Panc1 (cell line): ENCODE measurements around the gene TMEM9B. TPM values are rescaled to one million over a fixed set of nuclear protein-coding genes. Genes with fewer than 3 reads are reported as not detected.

ENCODE experiments used
- ATAC-seq: fragments of 200-7000 bp; cut with Tn5 transposase; 2 replicates; pipeline ENCODE4 v1.9.1; 2020; ENCODE audit warnings: mild to moderate bottlenecking, moderate library complexity
- BruUV-seq: library from RNA; stranded (reverse); fragments of 400-500 nt; replicated peaks from 2 replicates; lab custom pipeline; 2021; lab: Mats Ljungman, UMichigan
- CTCF ChIA-PET: fragments of 300-600 bp; sonication (Branson Sonifier 250); formaldehyde crosslinking; loops from one replicate; lab custom pipeline; 2022; ENCODE audit warnings: antibody characterized with exemption; lab: Charles Lee
- POLR2A ChIA-PET: fragments of 300-600 bp; sonication (Branson Sonifier 250); formaldehyde crosslinking; loops from one replicate; lab custom pipeline; 2022; ENCODE audit warnings: antibody characterized with exemption; lab: Charles Lee
- DNase-seq: peaks from one replicate; pipeline ENCODE4 v3.0.0-alpha.2; 2010; ENCODE audit warnings: low read depth, low spot score
- H3K27ac ChIP-seq: 2 replicates; pipeline ENCODE4 v1.5.1; 2011; ENCODE audit warnings: mild to moderate bottlenecking, low read length, inconsistent platforms
- H3K27me3 ChIP-seq: fragments of 200-500 bp; sonication (Bioruptor generic); 2 replicates; pipeline ENCODE4 v1.6.0; 2014; ENCODE audit warnings: low read length, inconsistent platforms; ENCODE audit not compliant: control insufficient read depth, insufficient read depth
- H3K36me3 ChIP-seq: fragments of 200-500 bp; sonication (Bioruptor generic); 2 replicates; pipeline ENCODE4 v1.5.1; 2014; ENCODE audit warnings: inconsistent platforms, mild to moderate bottlenecking, low read length, moderate library complexity; ENCODE audit not compliant: control insufficient read depth, insufficient read depth
- H3K4me1 ChIP-seq: 2 replicates; pipeline ENCODE4 v1.5.1; 2011; ENCODE audit warnings: inconsistent platforms, mild to moderate bottlenecking, low read length, moderate library complexity; ENCODE audit not compliant: control insufficient read depth, insufficient read depth
- H3K4me3 ChIP-seq, 2 experiments: 2 replicates each; pipeline ENCODE4 v1.5.1; 2011 to 2012; ENCODE audit warnings: low read depth in 2 of 2, low read length in 2 of 2, mild to moderate bottlenecking in 2 of 2, inconsistent platforms in 1 of 2, moderate library complexity in 1 of 2
- H3K9me3 ChIP-seq: fragments of 200-500 bp; sonication (Bioruptor generic); 2 replicates; pipeline ENCODE4 v1.5.1; 2014; ENCODE audit warnings: low read depth, mild to moderate bottlenecking, inconsistent platforms, low read length, moderate library complexity; ENCODE audit not compliant: control insufficient read depth, insufficient read depth
- POLR2AphosphoS5 ChIP-seq: IDR thresholded peaks from 2 replicates; pipeline ENCODE4 v1.6.1; 2012; ENCODE audit warnings: mild to moderate bottlenecking, low read depth, low read length, moderate library complexity
- SIN3A ChIP-seq: IDR thresholded peaks from 2 replicates; pipeline ENCODE4 v1.6.1; 2012; ENCODE audit warnings: low read depth, mild to moderate bottlenecking, low read length, moderate library complexity, borderline replicate concordance; ENCODE audit not compliant: insufficient read depth
- TCF7L2 ChIP-seq: IDR thresholded peaks from 2 replicates; pipeline ENCODE4 v1.6.1; 2011; ENCODE audit warnings: mild to moderate bottlenecking, low read depth, low read length, inconsistent platforms
- in situ Hi-C: cut with HindIII; loops from 2 replicates; pipeline ENCODE4 v1.10.0; 2016; ENCODE audit warnings: low sequenced_read_pairs, low pct_unique_long_range_greater_than_20kb
- intact Hi-C: fragments of 100-400 bp; cut with micrococcal nuclease; formaldehyde crosslinking; loops from one replicate; pipeline ENCODE4 v1.10.0; 2022; ENCODE audit not compliant: unreplicated experiment
- total RNA-seq: library from RNA; stranded (reverse); gene quantifications from one replicate; pipeline ENCODE4 v1.2.1, GENCODE V29; 2021; ENCODE audit not compliant: unreplicated experiment
- TF ChIP-seq, protein P1 (sequence below): fragments of 450-650 bp; IDR thresholded peaks from 2 replicates; pipeline ENCODE4 v1.5.1; 2017; ENCODE audit warnings: mild to moderate bottlenecking
- TF ChIP-seq, protein P2 (sequence below), 2 experiments: IDR thresholded peaks; 2 replicates each; pipeline ENCODE4 v1.6.1; 2011 to 2012; ENCODE audit warnings: low read depth in 2 of 2, control low read depth in 1 of 2, low read length in 1 of 2, mild to moderate bottlenecking in 1 of 2, moderate library complexity in 1 of 2; ENCODE audit not compliant: insufficient read depth in 1 of 2

Gene TMEM9B
- total RNA-seq, 1 experiment from 2014 or later: 76.2 TPM

DNA sequence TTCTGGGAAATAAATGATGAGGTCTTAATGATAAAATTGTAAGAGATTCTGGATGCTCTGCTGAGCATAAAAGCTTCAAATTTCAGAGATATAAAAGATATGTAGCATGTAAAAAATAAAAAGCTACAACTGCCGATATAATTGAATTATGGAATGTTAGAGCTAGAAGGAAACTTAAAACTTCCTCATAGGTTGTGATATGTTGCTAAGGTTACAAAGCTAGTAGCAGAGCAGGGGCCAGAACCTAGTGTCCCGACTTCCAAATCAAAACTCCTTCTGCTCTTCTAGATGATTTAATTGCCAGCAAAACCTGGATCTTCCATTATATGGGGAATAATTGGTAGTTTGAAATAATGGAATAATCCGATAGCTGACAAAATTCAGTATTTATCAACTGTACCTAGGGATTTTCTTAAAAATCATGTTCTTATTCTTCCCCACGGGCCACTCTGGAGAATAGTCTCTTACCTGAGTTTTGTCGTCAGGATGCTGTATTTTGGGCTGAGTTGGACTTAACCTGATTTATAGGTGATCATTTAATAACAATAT is 21.6 kb downstream of the TMEM9B start, which contains the start of gene ASCL3:
Gene ASCL3 (minus strand): TSS at position 499 of the 549 bp plus-strand sequence. CDS start 4,855 bp downstream, outside the sequence.
- H3K9me3 ChIP-seq: no peaks in the 10 kb centered on the region
- CTCF ChIA-PET: interaction anchor here (0.7 kb wide), 1 partner anchor 16 kb away, joined by 3 read pairs; no protein-coding TSS in a partner anchor
- BruUV-seq: no TSS peak
- intact Hi-C loops: no loop called here
- in situ Hi-C loops: no loop called here
- no peak within 1 kb of the TSS for H3K4me3 ChIP-seq
- peaks cover 1% of the 10 kb centered on the region; the same call in 1 of the 2 replicates for H3K36me3 ChIP-seq
- H3K27me3 ChIP-seq: no peaks in the 10 kb centered on the region; the same call in 1 of the 2 replicates
- ATAC-seq: no peak
- H3K4me1 ChIP-seq: no peaks in the 10 kb centered on the region
- no peak within 1 kb of the TSS for H3K27ac ChIP-seq
- POLR2A ChIA-PET: interaction anchor here (0.7 to 1.2 kb wide), 2 partner anchors 17 to 102 kb away, joined by 3 read pairs; no protein-coding TSS in a partner anchor
- TF ChIP-seq, protein P1, sequence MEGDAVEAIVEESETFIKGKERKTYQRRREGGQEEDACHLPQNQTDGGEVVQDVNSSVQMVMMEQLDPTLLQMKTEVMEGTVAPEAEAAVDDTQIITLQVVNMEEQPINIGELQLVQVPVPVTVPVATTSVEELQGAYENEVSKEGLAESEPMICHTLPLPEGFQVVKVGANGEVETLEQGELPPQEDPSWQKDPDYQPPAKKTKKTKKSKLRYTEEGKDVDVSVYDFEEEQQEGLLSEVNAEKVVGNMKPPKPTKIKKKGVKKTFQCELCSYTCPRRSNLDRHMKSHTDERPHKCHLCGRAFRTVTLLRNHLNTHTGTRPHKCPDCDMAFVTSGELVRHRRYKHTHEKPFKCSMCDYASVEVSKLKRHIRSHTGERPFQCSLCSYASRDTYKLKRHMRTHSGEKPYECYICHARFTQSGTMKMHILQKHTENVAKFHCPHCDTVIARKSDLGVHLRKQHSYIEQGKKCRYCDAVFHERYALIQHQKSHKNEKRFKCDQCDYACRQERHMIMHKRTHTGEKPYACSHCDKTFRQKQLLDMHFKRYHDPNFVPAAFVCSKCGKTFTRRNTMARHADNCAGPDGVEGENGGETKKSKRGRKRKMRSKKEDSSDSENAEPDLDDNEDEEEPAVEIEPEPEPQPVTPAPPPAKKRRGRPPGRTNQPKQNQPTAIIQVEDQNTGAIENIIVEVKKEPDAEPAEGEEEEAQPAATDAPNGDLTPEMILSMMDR: no peak
- TF ChIP-seq SIN3A (no peak), POLR2AphosphoS5 (no peak), TCF7L2 (no peak)
- TF ChIP-seq, protein P2, sequence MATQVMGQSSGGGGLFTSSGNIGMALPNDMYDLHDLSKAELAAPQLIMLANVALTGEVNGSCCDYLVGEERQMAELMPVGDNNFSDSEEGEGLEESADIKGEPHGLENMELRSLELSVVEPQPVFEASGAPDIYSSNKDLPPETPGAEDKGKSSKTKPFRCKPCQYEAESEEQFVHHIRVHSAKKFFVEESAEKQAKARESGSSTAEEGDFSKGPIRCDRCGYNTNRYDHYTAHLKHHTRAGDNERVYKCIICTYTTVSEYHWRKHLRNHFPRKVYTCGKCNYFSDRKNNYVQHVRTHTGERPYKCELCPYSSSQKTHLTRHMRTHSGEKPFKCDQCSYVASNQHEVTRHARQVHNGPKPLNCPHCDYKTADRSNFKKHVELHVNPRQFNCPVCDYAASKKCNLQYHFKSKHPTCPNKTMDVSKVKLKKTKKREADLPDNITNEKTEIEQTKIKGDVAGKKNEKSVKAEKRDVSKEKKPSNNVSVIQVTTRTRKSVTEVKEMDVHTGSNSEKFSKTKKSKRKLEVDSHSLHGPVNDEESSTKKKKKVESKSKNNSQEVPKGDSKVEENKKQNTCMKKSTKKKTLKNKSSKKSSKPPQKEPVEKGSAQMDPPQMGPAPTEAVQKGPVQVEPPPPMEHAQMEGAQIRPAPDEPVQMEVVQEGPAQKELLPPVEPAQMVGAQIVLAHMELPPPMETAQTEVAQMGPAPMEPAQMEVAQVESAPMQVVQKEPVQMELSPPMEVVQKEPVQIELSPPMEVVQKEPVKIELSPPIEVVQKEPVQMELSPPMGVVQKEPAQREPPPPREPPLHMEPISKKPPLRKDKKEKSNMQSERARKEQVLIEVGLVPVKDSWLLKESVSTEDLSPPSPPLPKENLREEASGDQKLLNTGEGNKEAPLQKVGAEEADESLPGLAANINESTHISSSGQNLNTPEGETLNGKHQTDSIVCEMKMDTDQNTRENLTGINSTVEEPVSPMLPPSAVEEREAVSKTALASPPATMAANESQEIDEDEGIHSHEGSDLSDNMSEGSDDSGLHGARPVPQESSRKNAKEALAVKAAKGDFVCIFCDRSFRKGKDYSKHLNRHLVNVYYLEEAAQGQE (IDR thresholded peaks at IDR 0.05; ENCODE audit: insufficient read depth in 1 of 2, low read depth in 2 of 2, low read length in 1 of 2): no peak
- no peak for DNase-seq

DNA sequence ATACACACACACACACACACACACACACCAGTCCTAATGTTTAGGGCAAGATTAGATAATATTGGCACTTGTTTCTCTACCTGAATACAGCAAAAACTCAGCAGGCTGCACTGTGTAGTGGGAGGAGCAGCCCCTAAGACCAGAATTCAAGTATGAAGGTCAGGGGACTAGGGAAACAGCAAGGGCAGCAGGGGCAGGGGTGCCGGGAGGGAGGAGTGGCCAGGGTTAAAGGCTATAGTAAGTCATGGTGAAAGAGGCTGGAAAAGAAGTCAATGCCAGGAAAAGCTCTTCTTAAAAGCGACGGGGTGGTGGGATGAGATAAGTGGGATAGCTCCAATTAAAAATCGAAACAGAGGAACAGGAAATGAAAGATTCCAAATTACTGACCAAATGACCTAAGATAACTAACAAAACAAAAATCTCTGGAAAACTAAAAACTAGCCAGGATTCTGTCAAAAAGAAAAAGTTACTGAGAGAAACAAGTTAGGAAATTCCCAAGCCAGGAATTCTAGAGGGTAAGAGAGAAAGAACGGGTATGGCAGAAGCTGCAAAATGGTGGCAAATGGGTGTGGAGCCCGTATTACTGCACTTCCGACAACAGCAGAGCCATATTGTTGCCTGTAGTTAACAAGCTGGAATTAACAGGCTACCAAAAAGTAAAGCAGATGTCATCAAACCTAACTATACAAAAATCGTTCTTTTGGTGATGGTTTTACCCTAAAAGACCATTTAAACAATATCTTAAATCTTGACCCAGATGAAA is 22.7 kb downstream of the TMEM9B start:
- no peak for DNase-seq
- in situ Hi-C loops: no loop called here

More for the DNA sequence above, 22.7 kb downstream of the TMEM9B start:
- no peak for ATAC-seq
- Histone ChIP-seq H3K36me3 (no peaks in the 10 kb centered on the region), H3K9me3 (no peaks in the 10 kb centered on the region), H3K4me3 (no peak overlapping the region), H3K27ac (no peak overlapping the region), H3K4me1 (no peaks in the 10 kb centered on the region), H3K27me3 (no peaks in the 10 kb centered on the region; the same call in 1 of the 2 replicates)
- CTCF ChIA-PET: no interaction called here
- POLR2A ChIA-PET: interaction anchor here (0.6 kb wide), 1 partner anchor 29 kb away, joined by 8 read pairs; no protein-coding TSS in a partner anchor
- TF ChIP-seq TCF7L2: no peak
- no peak for TF ChIP-seq POLR2AphosphoS5
- TF ChIP-seq, protein P2 (IDR thresholded peaks at IDR 0.05; ENCODE audit: insufficient read depth in 1 of 2, low read depth in 2 of 2, low read length in 1 of 2): no peak
- TF ChIP-seq, protein P1: no peak
- no peak for TF ChIP-seq SIN3A
- no TSS peak for BruUV-seq
- intact Hi-C loops: no loop called here
